Body of pancreas (tissue), 4 donors: ENCODE data around the gene TINCR. TPM values are rescaled to one million over a fixed set of nuclear protein-coding genes. Genes with fewer than 3 reads are reported as not detected.

Source experiments
- ATAC-seq: fragments of 150-250 bp; one replicate; pipeline ENCODE4 v1.9.1; 2016
- DNase-seq, 4 donors: peaks; one replicate each; pipeline ENCODE4 v3.0.0-alpha.2; 2019
- H3K27ac ChIP-seq, 4 donors: fragments of 200-600 bp; sonication (generic); 1 replicate in 3 of 4; 2 replicates in 1 of 4; pipeline versions ENCODE4 v1.5.1 to v1.6.1; 2016 to 2019; ENCODE audit warnings: mild to moderate bottlenecking in 1 of 4, mixed read lengths in 1 of 4, moderate library complexity in 1 of 4
- H3K27me3 ChIP-seq, 2 donors: fragments of 200-600 bp; sonication (generic); one replicate each; pipeline ENCODE4 v1.6.0; 2016; ENCODE audit warnings: mild to moderate bottlenecking in 1 of 2
- H3K36me3 ChIP-seq, 2 donors: fragments of 200-600 bp; sonication (generic); replicated peaks in 1 of 2; 2 replicates each; pipeline ENCODE4 v1.5.1; 2016; ENCODE audit warnings: low read depth in 2 of 2; ENCODE audit not compliant: insufficient read depth in 1 of 2
- H3K4me1 ChIP-seq: fragments of 200-600 bp; sonication (generic); one replicate; pipeline ENCODE4 v1.6.0; 2016
- H3K4me3 ChIP-seq, 2 donors: fragments of 200-600 bp; sonication (generic); 1 replicate in 1 of 2; 2 replicates in 1 of 2; pipeline ENCODE4 v1.5.1; 2016 to 2019
- H3K9me3 ChIP-seq, 3 donors: fragments of 200-600 bp; sonication (generic); 1 replicate in 2 of 3; 2 replicates in 1 of 3; pipeline ENCODE4 v1.5.1; 2016
- CTCF ChIP-seq, 7 experiments: fragments of 450-650 bp in 4 of 7; fragments of 200-600 bp in 3 of 7; sonication (generic) in 3 of 7; IDR thresholded peaks; one replicate each; pipeline ENCODE4 v1.5.1; 2016 to 2019; ENCODE audit warnings: antibody characterized with exemption in 7 of 7
- POLR2A ChIP-seq, 3 donors: fragments of 450-650 bp; IDR thresholded peaks; one replicate each; pipeline ENCODE4 v1.6.1; 2016; ENCODE audit warnings: antibody characterized with exemption in 3 of 3, mild to moderate bottlenecking in 2 of 3
- WGBS, 2 donors: methylation state at CpG; one replicate each; pipeline ENCODE4 v1.1.5; 2017; 5-methylcytosine and 5-hydroxymethylcytosine counted together
- intact Hi-C: fragments of 100-400 bp; cut with DNase I; formaldehyde crosslinking; loops from one replicate; pipeline ENCODE4 v1.15.1; 2023
- total RNA-seq, 2 donors: library from RNA; depleted of rRNA; stranded (reverse); fragments of >200 nt; gene quantifications; one replicate each; pipeline ENCODE4 v1.1.0, GENCODE V29; 2016

TINCR gene
- under 1 TPM in 1 of 2 donors, not detected in 1; 0.52 TPM for total RNA-seq

- Histone ChIP-seq H3K4me1 (no peaks in the 10 kb centered on the region), H3K27me3 (peaks cover 0 to 11% of the 10 kb centered on the region in 2 donors), H3K4me3 (no peak within 1 kb of the TSS), H3K27ac (no peak within 1 kb of the TSS), H3K36me3 (no peaks in the 10 kb centered on the region), H3K9me3 (no peaks in the 10 kb centered on the region)
- WGBS, 2 donors, result 9 to 39% methylated on average over 10 to 47 of the region's 63 CpGs
- ATAC-seq, result no peak
- TF ChIP-seq POLR2A (IDR thresholded peaks at IDR 0.05), result no peak
- TF ChIP-seq CTCF (IDR thresholded peaks at IDR 0.05), result no peak
- intact Hi-C loops, result no loop called here
- DNase-seq, result no peak
These were observed at the start of gene TINCR for GRCh38 chr19:5567360-5567969. Gene TINCR, minus strand, starts transcription at chr19:5567953.

GRCh38 chr19:5617080-5617479 lies 49.3 kb upstream of the TINCR start:
- TF ChIP-seq CTCF (IDR thresholded peaks at IDR 0.05) (no peak), POLR2A (IDR thresholded peaks at IDR 0.05) (no peak)
- Histone ChIP-seq H3K27me3 (no peaks in the 10 kb centered on the region), H3K4me3 (no peak overlapping the region), H3K9me3 (no peaks in the 10 kb centered on the region), H3K4me1 (peaks cover 35% of the 10 kb centered on the region), H3K27ac (no peak overlapping the region), H3K36me3 (peaks cover 20 to 40% of the 10 kb centered on the region in 2 donors)
- ATAC-seq, result no peak
- intact Hi-C loops, result no loop called here
- DNase-seq, result no peak
- 65 to 81% methylated on average over 1 of the region's 1 CpG for WGBS, 2 donors

GRCh38 chr19:5615756-5616327 lies 48.1 kb upstream of the TINCR start:
- H3K27me3 ChIP-seq, result no peaks in the 10 kb centered on the region
- H3K27ac ChIP-seq, result no peak overlapping the region
- ATAC-seq (no peak), DNase-seq (no peak)
- intact Hi-C loops, result no loop called here
- H3K9me3 ChIP-seq, result no peaks in the 10 kb centered on the region
- WGBS, 2 donors, result 90 to 91% methylated on average over 16 to 17 of the region's 17 CpGs
- TF ChIP-seq CTCF (IDR thresholded peaks at IDR 0.05) (no peak), POLR2A (IDR thresholded peaks at IDR 0.05) (no peak)
- peaks cover 20 to 42% of the 10 kb centered on the region in 2 donors for H3K36me3 ChIP-seq
- H3K4me3 ChIP-seq, result no peak overlapping the region
- peaks cover 26% of the 10 kb centered on the region for H3K4me1 ChIP-seq

- intact Hi-C loops, result no loop called here
- DNase-seq (no peak), ATAC-seq (no peak)
- peaks cover 31 to 56% of the 10 kb centered on the region in 2 donors for H3K36me3 ChIP-seq
- TF ChIP-seq POLR2A (IDR thresholded peaks at IDR 0.05), result no peak
- no peak for TF ChIP-seq CTCF (IDR thresholded peaks at IDR 0.05)
- no peaks in the 10 kb centered on the region for H3K4me1 ChIP-seq
- WGBS, 2 donors, result 89 to 93% methylated on average over 15 of the region's 15 CpGs
- H3K27ac ChIP-seq, result no peak overlapping the region
- H3K4me3 ChIP-seq, result no peak overlapping the region
- no peaks in the 10 kb centered on the region for H3K27me3 ChIP-seq
- no peaks in the 10 kb centered on the region for H3K9me3 ChIP-seq
These were observed 45.4 kb upstream of the TINCR start for GRCh38 chr19:5612891-5613865.
